Upper lobe of left lung (tissue), 4 donors: ENCODE results near the gene MAGI2.

ENCODE experiments used
- CTCF ChIP-seq, 6 experiments: fragments of 450-650 bp in 4 of 6; fragments of 200-600 bp in 2 of 6; sonication (generic) in 2 of 6; IDR thresholded peaks; one replicate each; pipeline ENCODE4 v1.5.1; 2016 to 2019; ENCODE audit warnings: antibody characterized with exemption in 6 of 6
- EP300 ChIP-seq, 4 donors: sonication (generic); formaldehyde crosslinking; IDR thresholded peaks; one replicate each; pipeline ENCODE4 v1.5.1; 2017; ENCODE audit warnings: antibody characterized with exemption in 4 of 4, control low read depth in 2 of 4
- POLR2A ChIP-seq, 4 donors: fragments of 450-650 bp; IDR thresholded peaks; one replicate each; pipeline ENCODE4 v1.5.1; 2016 to 2017; ENCODE audit warnings: antibody characterized with exemption in 4 of 4, mild to moderate bottlenecking in 2 of 4
- POLR2AphosphoS5 ChIP-seq, 2 donors: sonication (generic); formaldehyde crosslinking; IDR thresholded peaks; one replicate each; pipeline ENCODE4 v1.5.1; 2017; ENCODE audit warnings: antibody characterized with exemption in 2 of 2

GRCh38 chr7:78026492-78026891, 1427.0 kb downstream of the MAGI2 start:
- no peak for TF ChIP-seq POLR2A (IDR thresholded peaks at IDR 0.05)
- TF ChIP-seq EP300 (IDR thresholded peaks at IDR 0.05): no peak
- TF ChIP-seq CTCF (IDR thresholded peaks at IDR 0.05): no peak
- TF ChIP-seq POLR2AphosphoS5 (IDR thresholded peaks at IDR 0.05): no peak
